Subcutaneous adipose tissue (tissue), 4 donors: ENCODE measurements around the gene TYRO3. TPM values are rescaled to one million over a fixed set of nuclear protein-coding genes. Genes with fewer than 3 reads are reported as not detected.

Experiments used
- total RNA-seq, 4 donors: library from RNA; depleted of rRNA; stranded (reverse); fragments of >200 nt; gene quantifications; one replicate each; pipeline ENCODE4 v1.1.0, GENCODE V29; 2016
- TF ChIP-seq, protein P1 (sequence below): fragments of 450-650 bp; IDR thresholded peaks from one replicate; pipeline ENCODE4 v1.5.1; 2016; ENCODE audit warnings: low read depth, mild to moderate bottlenecking, control low read depth, antibody characterized with exemption, moderate library complexity

The TYRO3 gene
- total RNA-seq, 4 donors from 2014 or later: 29.5 to 72.2 (median 35.8) TPM

DNA sequence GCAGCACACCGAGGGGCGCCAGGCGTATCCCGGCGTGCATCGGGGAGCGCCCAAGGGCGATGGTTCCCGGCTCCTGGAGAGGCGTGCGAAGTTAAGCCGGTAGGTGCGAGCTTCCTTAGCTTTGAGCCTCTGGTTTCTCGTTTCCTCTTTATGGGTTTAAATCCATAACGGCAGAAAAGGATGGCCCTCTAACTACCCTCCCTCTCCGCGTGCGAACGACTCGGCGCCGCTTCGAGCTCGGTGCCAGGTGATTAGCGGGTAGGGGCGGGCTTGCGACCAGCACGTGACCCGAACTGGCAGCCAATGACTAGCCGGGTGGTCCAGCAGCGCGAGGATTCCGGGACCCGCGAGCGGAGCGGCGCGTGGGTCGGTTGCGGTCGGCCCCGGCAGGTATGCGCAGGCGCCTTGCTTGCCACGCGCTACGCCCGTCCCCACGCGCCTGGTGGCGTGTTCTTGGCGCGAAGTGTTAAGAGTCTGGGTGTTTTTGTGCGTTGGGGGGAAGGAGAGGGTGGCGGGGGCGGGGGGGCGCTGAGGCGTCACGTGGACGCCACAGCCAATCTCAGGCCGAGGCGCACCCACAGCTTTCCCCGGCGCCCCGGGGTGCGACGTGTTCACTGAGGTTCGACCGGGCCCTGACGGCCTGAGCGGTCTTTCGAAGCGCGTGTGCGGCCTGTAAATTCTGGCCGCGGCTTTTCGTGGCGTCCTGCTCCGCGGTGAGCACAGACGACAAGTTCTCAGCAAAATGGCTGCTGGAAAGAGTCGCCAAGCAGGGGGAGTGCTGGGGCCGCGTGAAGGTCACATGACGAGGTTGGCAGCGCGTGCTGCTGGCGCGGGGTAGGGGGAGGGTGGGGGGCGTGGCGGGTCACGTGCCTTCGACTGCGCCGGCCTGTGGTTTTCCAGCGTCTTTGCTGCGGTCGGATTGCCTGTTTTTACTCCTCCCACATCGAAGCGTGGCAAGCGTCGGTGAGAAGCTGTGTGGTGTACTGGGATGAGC is 62.5 kb downstream of the TYRO3 start:
- TF ChIP-seq, protein P1, sequence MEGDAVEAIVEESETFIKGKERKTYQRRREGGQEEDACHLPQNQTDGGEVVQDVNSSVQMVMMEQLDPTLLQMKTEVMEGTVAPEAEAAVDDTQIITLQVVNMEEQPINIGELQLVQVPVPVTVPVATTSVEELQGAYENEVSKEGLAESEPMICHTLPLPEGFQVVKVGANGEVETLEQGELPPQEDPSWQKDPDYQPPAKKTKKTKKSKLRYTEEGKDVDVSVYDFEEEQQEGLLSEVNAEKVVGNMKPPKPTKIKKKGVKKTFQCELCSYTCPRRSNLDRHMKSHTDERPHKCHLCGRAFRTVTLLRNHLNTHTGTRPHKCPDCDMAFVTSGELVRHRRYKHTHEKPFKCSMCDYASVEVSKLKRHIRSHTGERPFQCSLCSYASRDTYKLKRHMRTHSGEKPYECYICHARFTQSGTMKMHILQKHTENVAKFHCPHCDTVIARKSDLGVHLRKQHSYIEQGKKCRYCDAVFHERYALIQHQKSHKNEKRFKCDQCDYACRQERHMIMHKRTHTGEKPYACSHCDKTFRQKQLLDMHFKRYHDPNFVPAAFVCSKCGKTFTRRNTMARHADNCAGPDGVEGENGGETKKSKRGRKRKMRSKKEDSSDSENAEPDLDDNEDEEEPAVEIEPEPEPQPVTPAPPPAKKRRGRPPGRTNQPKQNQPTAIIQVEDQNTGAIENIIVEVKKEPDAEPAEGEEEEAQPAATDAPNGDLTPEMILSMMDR: no peak

DNA sequence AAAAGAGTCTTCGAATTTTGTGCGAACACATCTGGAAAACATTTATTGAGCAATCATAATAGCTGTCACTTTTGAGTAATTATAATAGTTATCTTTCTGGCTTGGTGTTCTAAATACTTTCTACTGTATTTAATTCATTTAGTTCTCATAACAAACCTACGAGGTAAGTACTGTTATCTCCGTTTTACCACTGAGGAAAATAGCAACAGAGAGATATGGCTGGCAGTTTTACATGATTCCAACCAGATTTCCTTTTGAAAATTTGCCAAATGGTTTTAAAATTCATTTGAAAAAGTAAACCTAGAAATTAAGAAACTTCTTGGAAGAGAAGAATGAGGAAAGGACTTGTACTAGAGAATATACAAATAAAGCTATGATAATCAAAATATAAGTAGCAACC is 63.9 kb downstream of the TYRO3 start:
- TF ChIP-seq, protein P1: no peak

DNA sequence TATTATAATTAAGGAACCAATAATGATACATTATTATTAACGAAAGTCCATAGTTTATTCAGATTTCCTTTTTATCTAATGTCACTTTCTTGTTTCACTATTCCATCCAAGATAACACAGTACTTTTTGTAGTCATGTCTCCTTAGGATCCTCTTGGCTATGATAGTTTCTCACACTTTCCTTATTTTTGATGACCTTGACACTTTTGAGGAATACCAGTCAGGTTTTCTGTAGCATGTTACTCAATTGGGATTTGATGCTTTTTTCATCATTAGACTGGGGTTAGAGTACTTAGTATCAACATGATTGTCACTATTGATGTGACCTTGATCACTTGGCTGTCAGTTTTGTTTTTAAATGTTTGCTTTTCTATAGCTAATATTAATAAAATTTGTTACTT is 68.2 kb downstream of the TYRO3 start:
- TF ChIP-seq, protein P1: no peak

DNA sequence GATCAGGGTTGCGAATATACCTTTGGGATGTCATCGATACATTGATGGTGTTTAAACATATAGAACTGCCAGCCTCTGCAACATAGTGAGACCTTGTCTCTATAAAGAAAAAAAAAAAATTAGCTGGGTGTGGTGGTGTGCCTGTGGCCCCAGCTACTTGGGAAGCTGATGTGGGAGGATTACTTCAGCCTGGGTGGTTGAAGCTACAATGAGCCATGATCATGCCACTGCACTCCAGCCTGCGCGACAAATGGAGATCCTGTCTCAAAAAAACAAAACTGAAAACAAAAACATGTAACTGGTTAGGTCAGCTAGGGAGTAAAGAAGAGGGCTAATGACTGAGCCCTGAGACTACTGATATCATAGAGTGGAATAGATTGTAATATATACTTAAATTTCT is 70.5 kb downstream of the TYRO3 start:
- TF ChIP-seq, protein P1: no peak

DNA sequence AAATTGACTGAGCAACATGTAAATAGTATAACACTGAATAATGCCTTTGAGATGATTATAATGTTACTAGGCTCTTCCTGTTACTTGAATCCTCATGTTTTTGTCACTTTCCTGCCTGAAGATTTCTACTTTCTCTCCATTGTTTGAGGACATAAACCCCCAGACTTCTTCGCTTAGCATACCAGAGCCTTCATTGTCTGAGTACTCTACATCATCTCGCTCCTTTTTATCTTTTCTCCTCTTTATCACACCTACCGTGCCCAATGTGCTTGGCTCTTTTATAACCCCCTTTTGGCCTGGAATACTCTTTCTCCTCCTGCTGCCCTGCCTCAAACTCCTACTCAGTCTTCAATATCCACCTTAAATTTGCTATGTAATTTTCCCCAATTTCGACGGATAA is 70.9 kb downstream of the TYRO3 start:
- TF ChIP-seq, protein P1: no peak

DNA sequence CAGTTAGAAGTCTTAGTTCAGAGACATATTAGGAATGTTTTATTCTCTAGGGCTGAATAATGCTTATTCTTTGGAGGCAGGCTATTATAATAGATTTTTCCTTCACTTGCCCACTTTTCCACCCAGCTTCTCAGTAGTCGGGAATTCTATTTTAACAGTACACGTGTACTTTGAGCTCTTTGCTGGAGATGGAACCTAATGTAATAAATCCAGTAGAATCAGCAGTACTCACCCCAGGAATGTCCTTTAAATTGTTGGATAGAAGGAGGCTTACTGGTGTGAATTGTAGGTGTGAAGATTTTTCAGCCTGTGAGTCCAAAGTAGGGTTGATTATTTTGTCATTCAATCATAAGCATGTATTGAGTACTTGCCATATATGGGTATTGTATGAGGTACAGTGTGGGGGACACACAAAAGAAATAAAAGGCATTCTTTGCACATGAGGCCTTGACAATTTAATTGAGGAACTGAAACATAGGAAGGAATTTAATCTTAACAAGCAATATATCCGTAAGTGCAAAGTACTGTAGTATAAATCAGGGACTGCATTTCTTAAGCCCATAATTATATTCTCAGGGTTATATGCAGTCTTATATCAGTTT is 71.7 kb downstream of the TYRO3 start:
- TF ChIP-seq, protein P1: no peak

DNA sequence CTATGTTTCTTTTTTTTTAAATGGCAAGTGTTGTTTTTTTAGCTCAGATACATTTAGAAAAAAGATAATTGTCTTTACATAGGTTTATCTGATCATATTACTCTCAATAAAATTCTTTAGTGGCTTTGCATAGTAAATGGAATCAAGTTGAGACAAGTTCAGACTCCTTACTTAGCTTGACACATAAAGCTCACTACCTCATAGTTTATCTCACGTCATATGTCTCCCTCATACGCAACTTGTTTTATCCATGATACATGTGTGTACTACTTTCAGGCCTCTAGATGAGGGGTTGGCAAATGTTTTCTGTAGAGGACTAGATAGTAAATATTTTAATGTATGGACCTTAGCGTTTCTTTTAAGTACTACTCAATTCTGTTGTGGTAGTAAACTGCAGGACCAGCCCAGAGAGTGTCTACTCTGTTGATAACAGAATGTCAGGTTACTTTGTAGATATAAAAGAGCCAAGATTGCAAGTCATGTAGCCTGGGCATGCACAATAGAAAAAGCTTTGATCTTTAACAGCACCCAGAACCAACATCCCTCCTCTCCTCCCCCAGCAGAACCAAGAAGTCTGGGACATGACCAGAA is 73.0 kb downstream of the TYRO3 start:
- TF ChIP-seq, protein P1: no peak
